Upper lobe of left lung (tissue), 6 donors: Measurements from ENCODE around the gene POLR3H. TPM values are rescaled to one million over a fixed set of nuclear protein-coding genes. Genes with fewer than 3 reads are reported as not detected.
A peak's percentile ranks its signal among the peaks of the same experiment; 100 is the strongest.

ENCODE experiments used
- ATAC-seq, 2 donors: fragments of 200-7000 bp; cut with Tn5 transposase; one replicate each; pipeline ENCODE4 v1.9.1; 2022; ENCODE audit warnings: mild to moderate bottlenecking in 2 of 2, moderate library complexity in 2 of 2; ENCODE audit not compliant: low FRiP score in 2 of 2
- DNase-seq, 2 donors: peaks; one replicate each; pipeline ENCODE4 v3.0.0-alpha.2; 2019 to 2020
- H3K27ac ChIP-seq, 4 donors: fragments of 200-600 bp; sonication (generic); one replicate each; pipeline ENCODE4 v1.5.1; 2016 to 2019
- H3K27me3 ChIP-seq, 4 donors: fragments of 200-600 bp; sonication (generic); one replicate each; pipeline ENCODE4 v1.5.1; 2017 to 2019
- H3K36me3 ChIP-seq, 4 donors: fragments of 200-600 bp; sonication (generic); one replicate each; pipeline ENCODE4 v1.5.1; 2016 to 2019
- H3K4me1 ChIP-seq, 4 donors: fragments of 200-600 bp; sonication (generic); one replicate each; pipeline ENCODE4 v1.5.1; 2018 to 2019
- H3K4me3 ChIP-seq, 4 donors: fragments of 200-600 bp; sonication (generic); one replicate each; pipeline ENCODE4 v1.5.1; 2017 to 2019; ENCODE audit warnings: mild to moderate bottlenecking in 2 of 4, moderate library complexity in 1 of 4
- H3K9me3 ChIP-seq, 4 donors: fragments of 200-600 bp; sonication (generic); one replicate each; pipeline ENCODE4 v1.5.1; 2018 to 2019
- CTCF ChIP-seq, 6 experiments: fragments of 450-650 bp in 4 of 6; fragments of 200-600 bp in 2 of 6; sonication (generic) in 2 of 6; IDR thresholded peaks; one replicate each; pipeline ENCODE4 v1.5.1; 2016 to 2019; ENCODE audit warnings: antibody characterized with exemption in 6 of 6
- EP300 ChIP-seq, 4 donors: sonication (generic); formaldehyde crosslinking; IDR thresholded peaks; one replicate each; pipeline ENCODE4 v1.5.1; 2017; ENCODE audit warnings: antibody characterized with exemption in 4 of 4, control low read depth in 2 of 4
- POLR2A ChIP-seq, 4 donors: fragments of 450-650 bp; IDR thresholded peaks; one replicate each; pipeline ENCODE4 v1.5.1; 2016 to 2017; ENCODE audit warnings: antibody characterized with exemption in 4 of 4, mild to moderate bottlenecking in 2 of 4
- POLR2AphosphoS5 ChIP-seq, 2 donors: sonication (generic); formaldehyde crosslinking; IDR thresholded peaks; one replicate each; pipeline ENCODE4 v1.5.1; 2017; ENCODE audit warnings: antibody characterized with exemption in 2 of 2
- WGBS, 2 donors: methylation state at CpG; one replicate each; pipeline ENCODE4 v1.1.5; 2017 to 2018; 5-methylcytosine and 5-hydroxymethylcytosine counted together
- total RNA-seq, 6 donors: library from RNA; depleted of rRNA in 4 of 6; stranded (reverse); fragments of >200 nt in 4 of 6; gene quantifications; one replicate each; pipeline versions ENCODE4 v1.1.0 to v1.2.1, GENCODE V29; 2016 to 2021
- donor health status: DM: no; HTN: no; CAD: no; lungs with moderate emphysema.
- donor health status: DM: no; HTN: yes; CAD: no; lungs with severe emphysema.

Gene POLR3H
- total RNA-seq, 6 donors from 2014 or later, result 35.6 to 73.5 (median 53.0) TPM

GRCh38 chr22:41517172-41518047 is 26.9 kb downstream of the POLR3H start:
- DNase-seq (peak in 1 of 2 donors; percentile 57), ATAC-seq (peak; percentile 73 to 78)
- 67 to 80% methylated on average over 2 to 22 of the region's 22 CpGs for WGBS, 2 donors
- H3K27ac ChIP-seq, result peak overlapping the region in 1 of 4 donors; percentile 23
- TF ChIP-seq CTCF (IDR thresholded peaks at IDR 0.05) (peak; percentile 63 to 86 (median 84)), POLR2AphosphoS5 (IDR thresholded peaks at IDR 0.05) (peak in 1 of 2 donors; percentile 6), EP300 (IDR thresholded peaks at IDR 0.05) (no peak), POLR2A (IDR thresholded peaks at IDR 0.05) (no peak)
- H3K4me1 ChIP-seq, result peaks cover 0 to 8% (median 5%) of the 10 kb centered on the region in 4 donors
- no peak overlapping the region for H3K4me3 ChIP-seq
- H3K36me3 ChIP-seq, result peaks cover 2 to 73% (median 56%) of the 10 kb centered on the region in 4 donors
- no peaks in the 10 kb centered on the region for H3K27me3 ChIP-seq
- no peaks in the 10 kb centered on the region for H3K9me3 ChIP-seq

GRCh38 chr22:41516462-41516861 is 27.8 kb downstream of the POLR3H start:
- Histone ChIP-seq H3K36me3 (peaks cover 3 to 82% (median 64%) of the 10 kb centered on the region in 4 donors), H3K27ac (no peak overlapping the region), H3K9me3 (no peaks in the 10 kb centered on the region), H3K27me3 (no peaks in the 10 kb centered on the region), H3K4me1 (peaks cover 0 to 8% (median 5%) of the 10 kb centered on the region in 4 donors), H3K4me3 (no peak overlapping the region)
- no peak for TF ChIP-seq POLR2AphosphoS5 (IDR thresholded peaks at IDR 0.05)
- TF ChIP-seq EP300 (IDR thresholded peaks at IDR 0.05), result no peak
- TF ChIP-seq POLR2A (IDR thresholded peaks at IDR 0.05), result no peak
- TF ChIP-seq CTCF (IDR thresholded peaks at IDR 0.05), result no peak
- ATAC-seq (no peak), DNase-seq (no peak)
- WGBS, 2 donors, result 95 to 96% methylated on average over 7 to 8 of the region's 8 CpGs

GRCh38 chr22:41513391-41513790 is 30.9 kb downstream of the POLR3H start:
- no peak for TF ChIP-seq EP300 (IDR thresholded peaks at IDR 0.05)
- no peak for TF ChIP-seq POLR2AphosphoS5 (IDR thresholded peaks at IDR 0.05)
- TF ChIP-seq CTCF (IDR thresholded peaks at IDR 0.05), result no peak
- no peak for TF ChIP-seq POLR2A (IDR thresholded peaks at IDR 0.05)
- DNase-seq (no peak), ATAC-seq (no peak)
- H3K27me3 ChIP-seq, result no peaks in the 10 kb centered on the region
- peaks cover 3 to 93% (median 74%) of the 10 kb centered on the region in 4 donors for H3K36me3 ChIP-seq
- no peaks in the 10 kb centered on the region for H3K9me3 ChIP-seq
- H3K4me3 ChIP-seq, result no peak overlapping the region
- peaks cover 0 to 8% (median 5%) of the 10 kb centered on the region in 4 donors for H3K4me1 ChIP-seq
- H3K27ac ChIP-seq, result no peak overlapping the region
- 94% methylated on average over 5 of the region's 5 CpGs for WGBS, 2 donors

- peaks cover 0 to 4% (median 3%) of the 10 kb centered on the region in 4 donors for H3K4me1 ChIP-seq
- DNase-seq (no peak), ATAC-seq (no peak)
- no peak overlapping the region for H3K27ac ChIP-seq
- TF ChIP-seq POLR2AphosphoS5 (IDR thresholded peaks at IDR 0.05) (no peak), CTCF (IDR thresholded peaks at IDR 0.05) (no peak), POLR2A (IDR thresholded peaks at IDR 0.05) (no peak), EP300 (IDR thresholded peaks at IDR 0.05) (no peak)
- peaks cover 11 to 93% (median 78%) of the 10 kb centered on the region in 4 donors for H3K36me3 ChIP-seq
- H3K27me3 ChIP-seq, result no peaks in the 10 kb centered on the region
- no peaks in the 10 kb centered on the region for H3K9me3 ChIP-seq
- H3K4me3 ChIP-seq, result no peak overlapping the region
- 86% methylated on average over 9 to 17 of the region's 17 CpGs for WGBS, 2 donors
These were observed 31.7 kb downstream of the POLR3H start for GRCh38 chr22:41512421-41513194.
